DLD1 (cell line): Measurements from ENCODE around the gene GP9.
"Not testable (repeated sequence)": the region's sequence is repeated elsewhere in the genome, so short reads cannot be mapped to it uniquely, and the experiment has no call there.

Experiments used
- in situ Hi-C: cut with HindIII; loops from 2 replicates; pipeline ENCODE4 v1.10.0; 2017; ENCODE audit warnings: low sequenced_read_pairs

The GP9 gene

DNA sequence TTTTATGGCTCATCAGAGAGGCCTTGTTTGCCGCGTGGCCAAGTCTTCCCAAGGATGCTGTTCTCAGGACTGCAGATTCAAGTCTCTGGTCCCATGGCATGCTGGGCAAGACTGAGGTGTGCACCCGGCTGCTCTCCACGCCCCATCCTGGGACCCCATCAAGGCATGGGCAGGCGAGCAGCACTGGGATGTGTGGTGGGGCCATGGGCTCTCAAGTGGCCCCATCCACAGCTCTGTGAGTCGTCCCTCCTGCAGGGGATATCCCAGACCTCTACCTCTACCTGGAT, 13.1 kb upstream of the GP9 start:
- in situ Hi-C loops, result no loop called here

DNA sequence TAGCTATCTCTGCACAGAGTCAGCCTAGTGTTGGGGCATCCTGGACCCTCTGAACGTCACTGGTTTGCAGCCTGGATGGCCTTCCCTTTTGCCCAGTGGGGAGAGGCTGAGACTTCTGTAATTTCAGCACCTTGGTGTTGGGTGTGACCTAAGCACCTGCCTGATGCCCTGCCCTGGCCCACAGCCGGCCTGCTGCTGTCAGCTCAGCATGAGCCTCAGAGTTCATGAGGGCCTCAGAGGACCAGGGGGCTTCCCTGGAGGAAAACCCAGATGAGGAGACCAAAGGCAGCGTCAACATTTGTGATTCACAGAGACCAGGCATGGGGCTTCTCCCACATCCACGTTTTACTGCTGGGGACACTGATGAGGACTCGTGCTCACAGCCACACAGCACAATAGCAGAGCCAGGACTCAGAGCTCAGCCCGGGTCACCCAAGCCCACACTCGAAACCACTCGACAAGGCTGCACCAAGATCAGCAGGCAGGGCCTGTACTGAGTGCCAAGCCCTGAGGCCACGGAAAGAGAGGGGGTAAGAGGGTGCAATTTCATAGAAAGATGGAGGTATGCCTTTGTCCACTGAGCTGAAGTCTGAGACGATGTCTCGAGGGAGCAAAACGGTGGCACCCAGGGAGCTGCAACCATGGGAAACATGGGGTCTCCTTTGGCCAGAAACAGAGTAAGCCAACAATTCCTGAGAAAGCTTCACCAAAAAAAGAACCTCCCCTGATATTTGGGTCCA, 9.9 kb upstream of the GP9 start:
- in situ Hi-C loops, result no loop called here

DNA sequence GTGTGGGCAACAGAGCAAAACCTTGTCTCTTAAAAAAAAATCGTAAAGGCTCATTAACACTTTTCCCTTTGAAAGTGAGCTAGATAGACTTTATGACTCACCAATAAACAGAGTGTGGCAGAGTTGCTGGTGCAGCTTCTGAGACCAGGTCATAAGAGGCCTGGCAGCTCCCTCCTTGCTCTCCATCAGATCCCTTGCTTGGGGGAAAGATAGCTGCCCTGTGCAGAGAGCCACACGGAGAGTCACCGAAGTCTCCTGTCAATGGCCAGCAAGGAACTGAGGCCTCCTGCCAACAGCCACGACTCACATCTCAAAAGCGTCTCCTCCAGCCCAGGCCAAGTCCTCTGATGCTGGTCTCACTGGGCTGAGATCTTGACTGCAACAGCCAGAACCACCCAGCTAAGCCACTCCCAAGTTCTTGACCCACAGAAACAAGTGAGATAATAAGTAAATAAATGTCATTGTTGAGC, 8.7 kb upstream of the GP9 start:
- in situ Hi-C loops, result no loop called here

DNA sequence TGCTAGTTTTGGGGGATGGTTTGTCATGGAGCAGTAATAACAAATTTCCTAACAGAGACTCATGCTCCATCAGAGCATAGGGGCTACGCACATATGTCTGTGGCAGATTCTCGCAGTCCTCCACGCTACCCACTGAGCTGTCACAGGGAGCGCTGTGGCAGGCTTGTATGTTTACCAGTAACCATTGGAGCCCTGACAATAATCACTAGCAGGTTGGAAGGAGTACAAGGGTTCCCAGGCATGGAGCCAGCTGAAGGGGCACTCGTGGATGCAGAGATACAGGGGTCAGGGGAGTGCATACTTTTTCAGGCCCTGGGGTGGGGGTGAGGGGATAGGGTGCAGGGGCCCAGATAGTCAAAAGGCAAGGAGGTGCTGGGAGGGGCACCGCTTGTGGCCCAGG, 7.9 kb upstream of the GP9 start:
- in situ Hi-C loops, result no loop called here

DNA sequence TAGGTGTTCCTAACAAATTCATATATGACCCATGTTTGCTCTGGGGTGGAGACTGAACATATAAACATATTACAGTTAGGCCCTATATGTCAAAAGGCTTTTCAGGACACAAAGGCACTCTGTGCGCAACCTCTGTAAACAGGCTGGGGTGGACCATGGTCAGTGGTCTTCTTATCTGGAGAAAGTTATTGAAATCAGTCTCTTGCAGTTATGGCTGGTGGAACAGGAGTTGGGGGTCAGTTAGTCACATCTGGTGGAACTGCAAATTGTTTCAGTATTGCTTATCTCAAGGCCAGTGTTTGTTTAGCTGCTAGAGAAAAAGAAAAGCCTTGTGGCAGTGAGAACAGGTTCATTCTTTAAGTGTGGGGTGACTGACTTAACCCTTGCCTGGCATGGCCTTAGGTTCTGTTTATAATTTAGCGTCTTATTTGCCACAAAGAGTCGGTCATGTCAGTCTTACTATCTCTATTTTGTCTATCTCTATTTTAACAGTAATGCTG, 5.9 kb upstream of the GP9 start:
- in situ Hi-C loops, result no loop called here

DNA sequence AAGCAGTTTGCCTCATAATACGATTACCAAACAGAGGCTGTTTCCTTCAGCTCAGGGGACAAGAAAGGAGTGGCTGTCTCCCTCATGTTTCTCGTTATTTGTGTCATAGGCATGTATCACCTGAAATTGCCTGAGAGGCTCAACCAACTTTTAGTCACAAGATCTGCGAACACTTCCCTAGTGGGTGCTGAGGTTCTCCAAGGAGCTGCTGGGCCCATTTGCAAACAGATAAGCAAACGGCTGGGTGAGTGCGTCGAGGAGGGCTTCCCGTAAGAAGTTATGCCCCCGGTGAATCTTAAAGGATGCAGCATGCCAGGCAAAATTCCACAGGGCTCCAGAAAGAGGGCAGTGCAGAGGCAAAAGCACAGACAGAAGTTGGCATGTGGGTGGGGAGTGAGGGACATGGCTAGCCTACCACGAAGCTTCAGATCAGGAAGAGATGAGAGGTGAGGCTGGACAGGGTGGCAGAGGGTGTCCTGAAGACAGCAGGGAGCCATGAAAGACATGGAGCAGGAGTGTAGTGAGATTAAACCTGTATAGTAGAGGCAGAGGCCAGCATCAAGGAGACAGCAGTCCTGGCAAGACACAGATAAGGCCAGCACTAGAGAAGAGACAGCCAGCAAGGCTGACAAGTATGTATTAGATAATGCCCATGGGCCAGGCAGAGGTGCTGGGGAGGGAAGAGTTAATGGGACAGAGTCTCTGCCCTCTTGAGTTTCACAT, 4.0 kb upstream of the GP9 start:
- in situ Hi-C loops, result no loop called here

DNA sequence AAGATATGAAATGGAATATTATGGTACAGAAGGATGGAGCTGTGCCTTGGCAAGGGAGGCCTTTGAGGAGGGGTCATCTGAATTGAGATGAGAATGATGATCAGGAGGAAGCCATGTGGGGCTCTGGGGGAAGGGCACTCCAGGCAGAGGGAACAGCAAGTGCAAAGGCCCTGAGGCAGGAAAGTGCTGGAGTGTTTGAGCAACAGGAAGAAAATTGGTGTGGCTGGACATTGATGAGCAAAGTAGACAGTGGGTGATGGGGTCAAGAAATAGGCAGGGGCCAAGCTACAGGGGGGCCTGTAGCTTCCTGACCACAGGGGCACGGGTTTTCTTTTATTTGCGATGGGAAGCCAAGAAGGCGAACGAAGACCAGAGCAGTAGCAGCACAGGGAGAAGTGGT, 3.3 kb upstream of the GP9 start:
- in situ Hi-C loops, result no loop called here

DNA sequence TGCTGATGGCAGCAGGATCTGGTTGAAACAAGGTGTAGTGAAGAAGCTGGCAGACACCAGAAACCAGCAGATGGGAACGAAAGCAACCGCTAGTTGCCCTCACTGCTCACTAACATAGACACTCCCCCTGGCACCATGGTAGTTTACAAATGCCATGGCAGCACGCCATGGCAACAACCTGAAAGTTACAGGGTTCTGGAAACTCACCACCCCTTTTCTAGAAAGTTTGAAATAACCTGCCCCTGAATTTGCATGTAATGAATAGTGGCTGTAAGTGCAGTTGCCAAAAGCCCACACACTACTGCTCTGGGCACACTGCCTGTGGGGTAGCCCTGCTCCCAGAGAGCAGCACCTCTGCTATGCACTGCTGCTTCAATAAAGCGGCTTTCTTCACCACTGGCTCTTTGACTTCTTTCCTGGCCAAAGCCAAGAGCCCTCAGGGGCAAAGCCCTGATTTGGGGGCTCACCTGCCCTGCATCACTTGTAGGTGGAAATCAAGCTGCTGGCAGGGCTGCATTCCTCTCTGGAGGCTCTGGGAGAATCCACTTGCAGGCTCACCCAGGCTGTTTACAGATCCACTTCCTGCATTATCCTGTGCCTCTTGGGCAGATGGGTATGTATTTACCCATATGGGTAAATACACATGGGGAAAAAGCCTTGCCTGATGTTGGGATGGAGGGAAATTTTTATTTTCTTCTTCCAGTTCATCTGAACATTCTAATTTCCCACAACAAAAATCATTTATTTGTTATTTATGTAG, 2.0 kb upstream of the GP9 start:
- in situ Hi-C loops, result no loop called here

DNA sequence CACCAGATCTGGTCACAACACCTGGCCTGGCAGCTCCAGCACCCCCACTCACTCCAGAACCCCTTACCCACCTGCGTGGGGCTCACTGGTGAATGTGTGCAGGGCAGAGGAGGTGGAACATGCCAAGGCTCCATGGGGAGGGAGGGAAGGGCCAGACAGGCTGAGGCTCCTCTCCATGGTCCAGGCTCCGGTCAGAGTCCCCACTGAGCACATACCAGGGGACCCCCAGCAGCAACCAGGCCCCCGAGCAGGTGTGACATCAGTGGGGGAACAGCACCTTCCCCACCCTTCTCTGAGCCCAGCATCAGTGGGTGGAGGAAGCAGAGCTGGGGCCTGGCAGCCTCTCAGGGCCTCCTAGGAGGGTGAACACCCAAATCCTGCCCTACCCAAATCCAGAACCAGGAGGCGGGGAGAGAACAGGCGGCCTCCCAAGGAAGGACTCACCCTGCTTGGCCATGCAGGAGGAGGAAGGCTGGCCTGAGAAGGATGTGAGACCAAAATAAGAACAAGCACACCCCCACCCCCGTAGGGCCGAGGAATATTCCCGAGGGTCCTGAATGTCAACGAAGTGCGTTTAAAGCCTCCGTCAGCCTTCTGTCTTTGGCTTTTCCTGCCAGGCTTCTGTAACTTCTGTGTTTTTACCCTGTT, 1.1 kb upstream of the GP9 start:
- in situ Hi-C loops, result no loop called here

DNA sequence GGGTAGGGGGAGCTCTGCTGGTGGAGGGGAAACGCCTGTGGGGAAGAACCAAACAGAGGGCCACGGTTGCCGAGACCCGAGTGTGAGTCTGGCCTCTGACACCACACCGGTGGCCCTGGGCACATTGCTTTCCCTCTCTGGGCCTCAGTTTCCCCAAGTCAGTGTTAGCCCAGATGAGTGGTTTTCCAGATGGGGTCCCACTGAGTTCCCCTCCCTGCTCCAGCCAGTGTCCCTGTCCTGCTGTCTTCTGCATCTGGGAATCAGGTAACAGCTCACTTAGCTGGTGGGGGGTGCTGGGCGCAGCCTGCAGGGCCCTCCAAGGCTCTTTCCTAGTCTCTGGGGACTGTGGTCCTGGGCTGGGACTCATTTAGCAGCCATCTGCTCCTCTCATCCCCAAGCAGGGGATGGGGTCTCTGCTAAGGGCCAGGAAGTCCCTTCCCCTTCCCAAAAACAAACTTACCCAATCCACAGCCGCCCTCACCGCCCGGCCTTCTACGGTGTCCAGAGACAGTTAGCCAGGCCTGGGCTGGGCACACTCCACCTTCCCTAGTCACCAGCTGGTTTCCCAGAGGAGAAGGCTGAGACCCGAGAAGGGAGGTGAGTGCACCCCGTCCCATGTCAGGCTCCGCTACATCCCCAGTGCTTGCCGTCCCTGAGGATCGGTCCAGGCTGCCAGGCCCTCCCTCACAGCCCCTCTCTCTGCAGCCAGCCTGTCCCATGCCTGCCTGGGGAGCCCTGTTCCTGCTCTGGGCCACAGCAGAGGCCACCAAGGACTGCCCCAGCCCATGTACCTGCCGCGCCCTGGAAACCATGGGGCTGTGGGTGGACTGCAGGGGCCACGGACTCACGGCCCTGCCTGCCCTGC, 676 bp downstream of the GP9 start:
- in situ Hi-C loops, result no loop called here

DNA sequence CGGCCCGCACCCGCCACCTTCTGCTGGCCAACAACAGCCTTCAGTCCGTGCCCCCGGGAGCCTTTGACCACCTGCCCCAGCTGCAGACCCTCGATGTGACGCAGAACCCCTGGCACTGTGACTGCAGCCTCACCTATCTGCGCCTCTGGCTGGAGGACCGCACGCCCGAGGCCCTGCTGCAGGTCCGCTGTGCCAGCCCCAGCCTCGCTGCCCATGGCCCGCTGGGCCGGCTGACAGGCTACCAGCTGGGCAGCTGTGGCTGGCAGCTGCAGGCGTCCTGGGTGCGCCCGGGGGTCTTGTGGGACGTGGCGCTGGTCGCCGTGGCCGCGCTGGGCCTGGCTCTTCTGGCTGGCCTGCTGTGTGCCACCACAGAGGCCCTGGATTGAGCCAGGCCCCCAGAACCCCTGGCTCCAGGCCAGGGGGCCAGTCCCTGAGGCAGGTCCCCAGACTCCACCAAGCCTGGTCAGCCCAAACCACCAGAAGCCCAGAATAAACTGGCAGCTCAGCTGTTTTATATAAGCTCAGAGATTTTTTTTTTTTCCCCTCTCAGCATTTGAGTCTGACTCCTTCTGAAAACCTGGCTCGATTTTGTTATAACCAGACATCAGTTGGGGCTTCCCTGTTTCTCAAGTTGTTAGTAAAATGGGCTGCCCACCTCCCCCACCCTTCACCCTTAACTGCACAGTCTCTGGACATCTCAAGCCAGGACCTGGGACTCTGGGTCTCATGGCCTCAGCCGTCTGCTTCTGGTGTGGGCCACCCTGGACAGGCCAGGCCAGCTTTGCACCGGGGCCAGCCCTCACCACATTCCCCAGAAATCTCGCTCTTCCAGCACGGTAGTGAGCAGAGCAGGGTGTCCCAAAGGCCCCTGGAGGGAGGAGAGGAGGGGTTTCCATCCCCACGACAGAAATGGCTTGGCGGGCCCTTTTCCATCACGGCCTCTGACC, 1.6 kb downstream of the GP9 start:
- in situ Hi-C loops, result no loop called here

DNA sequence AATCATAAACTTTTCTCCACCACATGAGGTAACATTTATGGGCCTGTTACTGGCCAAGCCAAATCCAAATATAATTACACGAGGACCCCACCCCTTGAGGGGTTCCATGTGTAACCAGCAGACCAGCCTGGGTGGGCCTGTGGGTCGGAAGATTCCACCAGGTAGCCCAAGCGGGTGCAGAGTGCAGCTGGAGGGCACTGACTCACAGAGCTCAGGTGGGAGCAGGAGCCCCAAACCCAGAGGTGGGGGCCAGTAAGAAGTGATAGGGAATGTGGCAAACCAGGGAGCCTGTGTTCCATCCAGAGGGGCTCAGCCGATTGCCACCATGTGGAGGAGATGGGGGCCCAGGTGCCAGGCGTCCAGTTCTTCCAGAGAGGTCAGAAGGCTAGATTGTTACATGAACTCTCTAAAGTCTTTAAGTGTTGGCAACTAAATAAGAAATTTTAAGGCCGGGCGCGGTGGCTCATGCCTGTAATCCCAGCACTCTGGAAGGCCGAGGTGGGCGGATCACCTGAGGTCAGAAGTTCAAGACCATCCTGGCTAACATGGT, 2.6 kb downstream of the GP9 start:
- in situ Hi-C loops, result no loop called here

DNA sequence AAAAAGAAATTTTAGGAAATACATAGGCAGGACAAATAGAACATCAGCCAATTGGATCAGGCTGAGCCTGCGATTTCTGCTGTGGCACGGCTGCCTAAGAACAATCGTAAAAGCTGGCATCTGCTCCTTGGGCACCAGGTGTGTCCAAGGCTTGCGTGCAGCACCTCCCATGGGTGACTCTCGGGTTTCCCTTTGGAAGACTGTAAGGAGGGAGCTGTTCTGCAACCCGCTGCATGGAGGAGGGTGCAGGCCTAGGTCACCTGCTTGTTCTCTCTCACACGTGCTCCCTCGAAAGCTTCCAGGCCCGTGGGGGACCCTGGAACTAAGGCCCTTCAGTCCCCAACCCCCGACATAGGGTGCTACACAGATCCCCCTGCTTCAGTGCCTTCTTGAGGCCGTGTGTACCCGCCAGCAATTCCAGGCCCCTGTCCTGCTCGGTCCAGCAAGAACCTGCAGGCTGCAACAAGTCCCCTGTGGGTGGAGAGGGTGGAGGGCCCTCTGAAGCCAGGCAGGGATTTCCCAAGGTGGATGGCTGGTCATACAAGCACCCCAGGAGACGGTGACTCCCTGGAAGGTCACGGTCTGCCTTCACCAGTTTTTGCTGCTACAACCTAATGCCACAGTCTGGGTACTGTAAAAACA, 3.4 kb downstream of the GP9 start:
- in situ Hi-C loops, result no loop called here

DNA sequence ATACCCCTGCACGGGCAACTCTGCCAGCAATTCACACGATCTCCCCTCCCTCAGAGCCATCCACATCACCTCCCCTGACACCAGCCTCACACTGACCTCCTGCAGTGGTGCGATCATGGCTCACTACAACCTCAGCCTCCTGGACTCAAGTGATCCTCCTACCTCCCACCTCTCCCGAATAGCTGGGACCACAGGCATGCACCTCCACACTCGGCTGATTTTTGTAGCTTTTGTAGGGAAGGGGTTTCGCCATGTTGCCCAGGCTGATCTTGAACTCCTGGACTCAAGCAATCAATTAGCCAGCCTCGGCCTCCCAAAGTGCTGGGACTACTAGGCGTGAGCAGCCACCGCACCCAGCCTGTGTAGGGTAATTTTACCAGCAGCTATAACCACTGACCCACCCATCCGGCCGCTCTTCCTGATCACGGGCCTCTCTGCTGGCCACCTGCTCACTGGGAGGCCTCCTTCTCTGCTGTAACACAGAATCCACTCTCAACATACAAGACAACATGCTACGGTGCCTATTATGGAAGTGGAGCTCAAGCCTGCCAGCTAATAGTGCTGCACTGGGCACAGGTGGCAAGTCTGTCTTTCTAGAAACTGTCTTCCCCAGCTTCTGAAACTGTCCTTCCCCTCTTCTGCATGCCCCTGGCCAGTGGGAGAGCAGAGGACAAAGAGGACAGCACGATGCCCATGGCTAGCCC, 4.6 kb downstream of the GP9 start:
- in situ Hi-C loops, result no loop called here

DNA sequence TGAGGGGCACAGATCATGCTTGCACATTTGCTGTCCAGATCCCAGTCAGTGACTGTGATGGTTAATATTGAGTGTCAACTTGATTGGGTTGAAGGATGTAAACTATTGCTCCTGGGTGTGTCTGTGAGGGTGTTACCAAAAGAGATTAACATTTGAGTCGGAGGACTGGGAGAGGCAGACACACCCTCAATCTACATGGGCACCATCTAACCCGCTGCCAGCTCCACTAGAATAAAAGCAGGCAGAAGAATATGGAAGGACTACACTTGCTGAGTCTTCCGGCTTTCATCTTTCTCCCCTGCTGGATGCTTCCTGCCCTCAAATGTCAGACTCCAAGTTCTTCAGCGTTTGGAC, 5.1 kb downstream of the GP9 start:
- in situ Hi-C loops, result no loop called here

DNA sequence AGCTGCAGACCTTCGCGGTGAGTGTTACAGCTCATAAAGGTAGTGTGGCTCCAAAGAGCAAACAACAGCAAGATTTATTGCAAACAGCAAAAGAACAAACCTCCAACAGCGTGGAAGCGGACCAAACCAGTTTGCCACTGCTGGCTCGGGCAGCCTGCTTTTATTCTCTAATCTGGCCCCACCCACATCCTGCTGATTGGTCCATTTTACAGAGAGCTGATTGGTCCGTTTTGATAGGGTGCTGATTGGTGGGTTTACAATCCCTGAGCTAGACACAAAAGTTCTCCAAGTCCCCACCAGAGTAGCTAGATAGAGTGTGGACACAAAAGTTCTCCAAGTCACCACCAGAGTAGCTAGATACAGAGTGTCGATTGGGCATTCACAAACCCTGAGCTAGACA, 7.1 kb downstream of the GP9 start:
- in situ Hi-C loops, result not testable (repeated sequence)

DNA sequence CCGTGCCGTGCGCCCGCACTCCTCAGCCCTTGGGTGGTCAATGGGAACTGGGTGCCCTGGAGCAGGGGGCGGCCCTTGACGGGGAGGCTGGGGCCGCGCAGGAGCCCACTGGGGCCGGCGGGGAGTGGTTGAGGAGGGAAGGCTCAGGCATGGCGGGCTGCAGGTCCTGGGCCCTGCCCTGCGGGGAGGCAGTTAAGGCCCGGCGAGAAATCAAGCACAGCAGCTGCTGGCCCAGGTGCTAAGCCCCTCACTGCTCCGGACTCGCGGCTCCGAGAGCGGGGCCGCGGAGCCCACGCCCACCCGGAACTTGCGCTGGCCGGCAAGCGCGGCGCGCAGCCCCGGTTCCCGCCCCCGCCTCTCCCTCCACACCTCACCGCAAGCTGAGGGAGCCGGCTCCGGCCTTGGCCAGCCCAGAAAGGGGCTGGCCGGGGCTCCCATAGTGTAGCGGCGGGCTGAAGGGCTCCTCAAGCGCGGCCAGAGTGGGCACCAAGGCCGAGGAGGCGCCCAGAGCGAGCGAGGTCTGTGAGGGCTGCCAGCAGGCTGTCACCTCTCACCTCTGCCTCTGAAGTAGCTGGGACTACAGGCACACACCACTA, 7.8 kb downstream of the GP9 start:
- in situ Hi-C loops, result no loop called here
